Ecto neural progenitor cell (in vitro differentiated cells): ENCODE results near the gene PPP4R1.
A peak's percentile ranks its signal among the peaks of the same experiment; 100 is the strongest.

Experiments used
- DNase-seq: peaks from one replicate; pipeline ENCODE4 v3.0.0-alpha.2; 2018; ENCODE audit warnings: low spot score

PPP4R1 gene

DNA sequence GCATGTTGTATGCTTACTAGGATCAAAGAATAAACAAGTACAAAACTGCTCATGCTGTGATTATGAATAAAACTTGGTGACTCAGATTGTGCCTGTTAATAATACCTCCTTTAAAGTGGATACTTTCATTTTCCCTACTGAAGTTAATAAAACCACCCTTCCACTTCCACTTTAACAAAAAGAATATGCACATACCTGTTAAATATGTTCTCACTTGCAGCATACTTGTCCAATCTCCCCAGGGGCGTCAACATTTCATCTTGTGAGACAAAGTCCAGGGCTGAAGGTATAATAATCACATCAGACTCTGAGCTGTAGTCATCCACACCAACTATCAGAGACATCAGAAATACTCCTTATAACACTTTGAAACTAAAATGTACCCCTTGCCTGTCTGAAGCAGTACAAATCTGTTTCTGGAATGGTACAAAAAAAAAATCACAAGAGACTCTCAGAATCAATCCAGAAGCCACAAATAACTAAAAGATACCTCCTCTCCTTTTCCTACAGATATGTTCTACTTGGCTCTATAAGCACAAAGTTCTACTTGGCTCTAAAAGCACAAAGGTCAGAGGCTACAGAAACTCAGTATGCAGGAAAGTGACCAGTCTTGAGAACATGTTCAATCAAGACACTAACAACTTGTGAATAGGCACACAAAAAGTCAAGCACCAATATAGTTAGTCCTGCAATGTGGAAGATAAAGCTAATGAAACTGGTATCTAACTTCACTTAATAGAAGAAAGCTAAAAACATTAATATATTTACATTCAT, 19.3 kb downstream of the PPP4R1 start:
- DNase-seq, result no peak

DNA sequence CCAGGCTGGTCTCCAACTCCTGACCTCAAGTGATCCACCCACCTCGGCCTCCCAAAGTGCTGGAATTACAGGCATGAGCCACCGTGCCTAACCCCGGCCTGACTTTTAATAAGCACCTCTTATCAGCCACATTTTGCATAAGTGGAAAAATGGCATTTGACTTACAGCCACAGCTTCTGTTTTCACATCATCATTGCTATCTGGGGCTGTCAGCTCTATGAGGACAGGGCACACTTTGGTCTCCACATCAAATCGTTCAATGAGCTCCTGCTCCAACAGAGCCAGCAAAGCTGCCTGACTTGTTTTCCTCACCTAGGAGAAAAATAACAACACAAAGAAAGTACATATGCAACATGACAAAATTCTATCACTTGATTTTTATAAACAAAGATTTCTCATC, 26.4 kb downstream of the PPP4R1 start:
- DNase-seq, result no peak

DNA sequence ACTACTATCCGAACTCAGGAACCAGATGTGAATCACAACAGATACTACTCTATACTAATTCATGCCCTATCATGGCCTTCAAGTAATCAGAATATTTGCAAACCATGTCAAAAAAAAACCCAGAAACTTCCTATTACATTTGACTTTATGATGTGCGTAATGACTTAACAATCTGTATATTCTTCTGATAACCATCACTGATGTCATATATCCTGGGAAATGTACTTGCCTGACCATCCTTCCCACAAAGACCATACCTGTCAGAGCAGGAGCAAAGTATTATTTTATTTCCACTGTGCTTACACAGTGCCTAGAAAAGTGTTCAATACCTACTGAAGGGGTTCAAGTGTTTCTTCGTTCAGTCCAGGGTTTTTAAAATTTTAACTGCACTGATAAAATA, 27.5 kb downstream of the PPP4R1 start:
- DNase-seq, result no peak

DNA sequence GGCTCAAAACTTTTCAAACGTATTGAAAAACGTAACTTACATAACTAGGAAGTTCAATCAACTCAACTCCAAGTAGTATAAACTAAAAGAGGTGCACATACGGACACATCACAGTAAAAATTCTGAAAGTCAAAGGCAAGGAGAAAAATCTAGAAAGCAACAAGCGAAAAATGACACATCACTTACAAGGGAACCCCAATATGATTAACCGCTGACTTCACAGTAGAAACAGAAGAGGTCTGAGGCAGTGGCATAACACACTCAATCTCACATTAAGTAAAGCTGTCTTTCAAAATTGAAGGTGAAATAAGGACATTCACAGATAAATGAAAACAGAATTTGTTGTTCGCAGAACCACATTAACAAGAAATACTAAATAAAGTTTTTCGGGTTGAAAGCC, 32.7 kb downstream of the PPP4R1 start:
- DNase-seq, result no peak

- no peak for DNase-seq
These were observed 36.1 kb downstream of the PPP4R1 start for GRCh38 chr18:9578306-9578705.

DNA sequence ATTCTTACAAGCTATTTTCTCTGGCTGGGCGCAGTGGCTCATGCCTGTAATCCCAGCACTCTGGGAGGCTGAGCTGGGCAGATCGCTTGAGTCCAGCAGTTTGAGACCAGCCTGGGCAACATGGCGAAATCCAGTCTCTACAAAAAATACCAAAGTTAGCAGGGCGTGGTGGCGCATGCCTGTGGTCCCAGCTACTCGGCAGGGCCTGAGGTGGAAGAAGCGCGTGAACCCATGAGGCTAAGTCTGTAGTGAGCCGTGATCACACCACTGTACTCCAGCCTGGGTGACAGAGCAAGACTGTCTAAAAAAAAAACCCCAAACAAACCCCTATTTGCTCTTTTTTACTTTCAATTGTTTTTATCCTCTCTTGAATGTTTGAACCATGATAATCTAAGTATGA, 37.0 kb downstream of the PPP4R1 start:
- DNase-seq, result no peak

DNA sequence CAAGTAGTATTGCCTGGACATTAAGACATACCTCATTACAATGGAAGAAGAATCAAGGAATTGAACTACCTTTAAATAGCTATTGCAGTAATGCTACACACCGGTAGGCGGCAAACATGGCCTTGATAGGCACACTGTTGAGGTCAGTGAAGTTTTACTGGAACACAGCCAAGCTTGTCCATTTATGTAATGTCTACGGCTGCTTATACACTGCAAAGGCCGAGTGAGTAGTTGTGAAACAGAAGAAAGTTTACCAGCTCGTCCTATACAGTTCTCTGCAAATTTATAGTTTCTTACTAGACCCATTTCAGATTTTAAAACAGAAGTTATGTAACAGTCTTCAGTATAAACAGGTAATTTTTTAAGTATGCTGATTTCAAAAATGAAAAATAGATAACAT, 38.8 kb downstream of the PPP4R1 start:
- peak; percentile 56 for DNase-seq

DNA sequence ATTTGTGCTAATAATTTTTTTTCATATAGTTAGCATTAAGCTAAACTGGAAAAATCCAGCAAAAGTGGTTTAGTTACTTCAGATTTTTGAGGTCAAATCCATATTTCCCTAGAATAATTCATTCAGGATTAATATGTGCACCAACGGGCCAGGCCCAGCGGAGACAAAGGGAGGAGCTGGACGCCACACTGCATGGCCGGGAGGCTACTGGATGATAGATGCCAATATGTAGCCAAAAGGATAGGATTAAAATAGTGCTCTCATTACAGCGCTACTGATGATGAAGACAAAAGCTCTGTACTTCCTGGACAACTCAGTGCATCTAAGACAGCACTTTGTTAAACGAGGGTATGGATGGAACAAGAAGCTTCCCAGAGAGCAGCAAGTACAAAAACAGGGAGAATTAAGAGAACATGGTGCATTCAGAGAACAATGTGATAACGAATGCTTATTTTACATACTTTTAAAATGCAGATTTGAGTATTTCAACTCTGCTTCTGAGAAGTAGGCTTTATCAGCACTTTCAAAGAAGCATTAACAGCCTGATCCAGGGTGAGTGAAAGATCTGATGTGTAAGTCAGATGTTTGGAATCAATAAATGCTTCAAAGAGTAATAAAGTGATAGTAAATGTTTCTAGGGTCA, 39.8 kb downstream of the PPP4R1 start:
- no peak for DNase-seq

DNA sequence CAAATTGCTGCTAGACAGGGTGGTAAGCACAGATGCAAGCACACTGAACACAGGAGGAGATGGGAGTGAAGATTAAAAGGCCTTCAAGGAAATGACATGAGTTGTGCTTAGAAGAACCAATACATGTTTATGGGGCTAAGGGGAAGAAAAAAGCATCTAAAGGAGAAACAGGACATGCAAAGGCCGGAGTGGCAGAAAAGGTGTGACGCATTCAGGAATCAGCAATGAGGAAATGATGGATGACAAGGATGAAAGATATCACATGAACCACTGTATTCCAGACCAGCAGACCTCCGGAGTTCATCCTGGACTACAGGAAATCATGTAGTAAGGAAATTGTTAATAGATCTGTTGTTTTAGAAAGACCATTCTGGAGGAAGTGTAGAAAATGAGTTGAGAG, 42.8 kb downstream of the PPP4R1 start:
- no peak for DNase-seq

GRCh38 chr18:9570255-9570654, 44.1 kb downstream of the PPP4R1 start:
- no peak for DNase-seq

DNA sequence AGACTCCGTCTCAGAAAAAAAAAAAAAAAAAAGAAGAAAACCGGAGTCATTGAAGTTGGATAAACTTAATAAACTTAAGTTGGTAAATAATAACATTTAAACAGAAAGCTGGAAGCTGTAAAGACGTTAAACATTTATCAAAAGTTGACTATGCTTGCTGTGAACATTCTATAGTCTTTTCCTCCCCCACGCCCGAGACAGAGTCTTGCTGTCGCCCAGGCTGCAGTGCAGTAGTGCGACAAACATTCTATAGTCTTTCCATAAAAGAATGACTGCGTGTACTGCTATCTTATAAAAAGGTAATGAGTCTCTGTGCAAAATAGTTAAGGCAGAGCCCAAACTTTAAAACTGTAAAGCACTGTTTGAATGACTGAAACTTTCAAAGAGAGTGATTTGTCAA, 45.2 kb downstream of the PPP4R1 start:
- no peak for DNase-seq

DNA sequence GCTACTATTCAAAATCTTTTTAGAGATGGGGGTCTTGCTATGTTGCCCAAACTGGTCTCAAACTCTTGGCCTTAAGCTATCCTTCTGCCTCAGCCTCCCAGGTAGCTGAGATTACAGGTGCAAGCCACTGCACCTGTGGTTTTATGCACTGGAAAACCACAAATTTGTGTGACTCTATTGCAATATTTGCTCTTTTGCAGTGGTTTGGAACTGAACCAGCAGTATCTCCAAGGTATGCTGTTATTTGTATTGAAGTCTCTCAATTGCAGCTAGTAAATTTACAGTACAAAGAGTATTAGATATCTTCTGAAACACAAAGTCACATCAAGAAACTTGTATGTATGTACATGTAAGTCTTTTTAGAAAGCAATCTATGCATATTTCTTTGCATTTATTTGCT, 46.2 kb downstream of the PPP4R1 start:
- no peak for DNase-seq

DNA sequence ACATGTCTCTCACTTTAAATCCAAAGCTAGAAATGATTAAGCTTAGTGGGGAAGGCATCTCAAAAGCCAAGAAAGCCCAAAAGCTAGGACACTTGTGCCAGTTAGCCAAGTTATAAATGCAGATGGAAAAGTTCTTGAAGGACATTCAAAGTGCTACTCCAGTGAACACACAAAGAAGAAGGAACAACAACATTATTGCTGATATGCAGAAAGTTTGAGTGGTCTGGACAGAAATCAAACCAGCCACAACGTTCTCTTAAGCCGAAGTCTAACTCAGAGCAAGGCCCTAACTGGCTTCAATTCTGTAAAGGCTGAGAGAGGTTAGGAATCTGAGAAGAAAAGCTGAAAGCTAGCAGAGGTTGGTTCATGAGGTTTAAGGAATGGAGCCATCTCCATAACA, 49.0 kb downstream of the PPP4R1 start:
- DNase-seq, result no peak

DNA sequence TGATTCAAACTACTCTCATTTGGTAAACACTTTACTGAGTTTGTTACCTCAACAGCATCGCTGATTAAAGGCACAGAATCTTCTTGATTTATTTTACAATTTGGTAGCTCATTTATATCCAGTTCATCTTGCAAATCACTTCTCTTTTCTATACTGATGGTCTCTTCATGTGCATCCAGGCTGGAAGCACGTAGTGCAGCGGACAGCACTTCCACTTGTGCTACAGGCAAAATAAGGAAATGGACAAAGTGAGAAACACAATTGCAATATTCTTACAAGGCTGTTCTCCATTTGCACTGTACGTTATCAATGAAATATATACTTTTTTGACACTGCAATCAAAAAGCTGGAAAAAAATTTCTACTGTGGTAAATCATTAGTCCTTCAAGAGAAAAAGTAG, 51.0 kb downstream of the PPP4R1 start:
- DNase-seq, result no peak

GRCh38 chr18:9562584-9562983, 51.8 kb downstream of the PPP4R1 start:
- DNase-seq, result no peak

DNA sequence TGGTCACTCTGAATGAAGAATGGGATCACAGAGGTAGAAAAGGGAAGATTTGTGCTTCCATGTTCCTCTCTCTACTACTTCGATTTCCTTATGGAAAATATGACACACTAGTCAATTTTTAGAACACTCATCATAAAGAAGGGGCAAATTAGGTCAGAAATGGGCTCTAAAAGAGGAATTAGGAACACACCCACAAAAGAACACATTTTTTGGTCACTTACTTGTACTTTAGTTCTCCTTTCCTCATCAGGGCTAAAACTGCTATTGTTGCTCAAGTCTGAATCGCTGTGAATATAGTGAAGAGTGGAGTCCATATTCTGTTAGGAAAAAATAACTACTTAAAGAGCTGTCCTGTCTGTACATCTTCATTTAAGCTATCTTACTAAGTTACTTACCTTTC, 52.6 kb downstream of the PPP4R1 start:
- DNase-seq, result no peak

GRCh38 chr18:9559253-9559652, 55.1 kb downstream of the PPP4R1 start:
- no peak for DNase-seq

DNA sequence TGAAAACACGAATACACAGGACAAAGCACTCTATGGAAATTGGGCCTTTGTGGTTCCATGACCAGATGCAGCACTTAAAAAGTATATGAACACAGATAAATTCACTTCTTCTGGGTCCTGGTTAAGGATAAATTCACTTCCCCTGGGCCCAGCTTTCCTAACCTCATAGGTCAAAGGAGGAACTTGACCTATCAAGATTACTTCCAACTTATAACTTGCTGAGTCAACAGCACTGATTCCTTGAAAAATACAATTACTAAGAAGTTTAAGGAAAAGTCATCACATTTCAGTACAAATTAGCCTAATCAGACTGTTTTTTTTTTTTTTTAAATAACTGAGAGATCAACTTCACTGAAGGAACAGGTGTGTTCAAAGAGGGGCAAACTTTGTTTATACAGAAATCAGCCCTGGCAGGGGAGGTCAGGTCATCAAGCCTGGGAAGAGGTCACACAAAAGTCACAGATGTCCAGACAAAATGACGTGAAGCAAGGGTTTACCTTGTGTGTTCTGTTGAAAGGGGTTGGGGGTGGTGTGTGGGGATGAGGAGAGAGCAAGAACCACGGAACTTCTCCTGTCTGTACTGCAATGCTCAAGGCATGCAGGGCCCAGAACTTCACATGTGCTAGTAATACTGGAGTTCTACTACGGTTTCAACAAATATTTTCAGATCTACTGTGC, 55.8 kb downstream of the PPP4R1 start:
- no peak for DNase-seq

DNA sequence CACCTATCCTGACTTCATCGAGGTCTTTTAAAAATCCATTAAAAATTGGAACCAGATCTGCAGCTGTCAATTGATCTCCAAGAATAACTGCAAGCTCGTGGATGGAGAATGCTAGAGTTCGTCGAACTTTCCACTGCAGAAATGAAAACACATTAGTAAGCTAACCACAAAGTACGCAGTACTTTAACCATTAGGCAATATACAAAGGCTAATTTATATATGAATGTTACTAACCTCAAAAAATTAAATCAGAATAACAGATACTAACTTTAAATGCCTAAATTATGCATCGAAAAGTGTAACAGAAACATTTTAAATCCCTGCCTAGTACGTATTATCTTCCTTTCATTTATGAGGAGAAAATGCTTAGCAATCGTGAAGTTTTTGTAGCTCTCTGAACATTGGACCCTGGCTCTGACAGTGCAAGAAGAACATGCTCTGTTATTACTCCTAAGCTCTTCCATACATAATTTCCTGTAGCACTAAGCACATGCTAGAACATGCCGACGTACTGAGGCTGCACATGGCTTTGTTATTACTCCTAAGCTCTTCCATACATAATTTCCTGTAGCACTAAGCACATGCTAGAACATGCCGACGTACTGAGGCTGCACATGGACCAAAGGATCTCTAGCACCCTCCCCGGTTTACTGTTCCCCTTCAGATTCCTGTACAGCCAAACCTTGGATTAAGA, 57.0 kb downstream of the PPP4R1 start:
- no peak for DNase-seq

- no peak for DNase-seq
These were observed 61.7 kb downstream of the PPP4R1 start for GRCh38 chr18:9552616-9553015.

- DNase-seq, result no peak
These were observed 62.2 kb downstream of the PPP4R1 start for GRCh38 chr18:9552191-9552590.

- no peak for DNase-seq
These were observed 63.9 kb downstream of the PPP4R1 start for GRCh38 chr18:9550429-9550828.

GRCh38 chr18:9549405-9549804, 65.0 kb downstream of the PPP4R1 start:
- no peak for DNase-seq
